SK-N-SH (cell line): ENCODE measurements around the gene FAM227B. TPM values are rescaled to one million over a fixed set of nuclear protein-coding genes. Genes with fewer than 3 reads are reported as not detected.

Experiments used
- CTCF ChIA-PET: fragments of 300-600, 350-600 bp; formaldehyde crosslinking; extraction: SDS; loops from one replicate; lab custom pipeline; 2021; lab: Yijun Ruan, JAX
- POLR2A ChIA-PET: fragments of 350-600 bp; sonication (Branson Sonifier 250); formaldehyde crosslinking; extraction: SDS; loops from one replicate; lab custom pipeline; 2020; ENCODE audit warnings: antibody characterized with exemption, inconsistent platforms; lab: Yijun Ruan, JAX
- DNase-seq: peaks from one replicate; pipeline ENCODE4 v3.0.0; 2012
- H2AFZ ChIP-seq: fragments of 200-600 bp; sonication (generic); 2 replicates; pipeline ENCODE4 v1.8.1; 2016; ENCODE audit warnings: antibody characterized with exemption, mild to moderate bottlenecking, low read depth
- H3F3A ChIP-seq: fragments of 200-600 bp; sonication (generic); replicated peaks from 2 replicates; pipeline ENCODE3; 2016; ENCODE audit warnings: antibody characterized with exemption, mild to moderate bottlenecking; ENCODE audit not compliant: insufficient read depth
- H3K27ac ChIP-seq, 2 experiments: fragments of 200-500 bp in 1 of 2; fragments of 200-600 bp in 1 of 2; sonication (Bioruptor generic) in 1 of 2; sonication (generic), shearing (Covaris generic) in 1 of 2; 2 replicates each; pipeline versions ENCODE4 v1.5.1 to v1.6.1; 2014 to 2016; ENCODE audit warnings: low read depth in 2 of 2, inconsistent platforms in 1 of 2, low read length in 1 of 2, mild to moderate bottlenecking in 1 of 2, mixed read lengths in 1 of 2
- H3K27me3 ChIP-seq: fragments of 200-600 bp; sonication (generic), shearing (Covaris generic); 2 replicates; pipeline ENCODE4 v1.6.1; 2016; ENCODE audit warnings: mixed run types; ENCODE audit not compliant: insufficient read depth
- H3K36me3 ChIP-seq, 2 experiments: fragments of 200-500 bp in 1 of 2; fragments of 200-600 bp in 1 of 2; sonication (Bioruptor generic) in 1 of 2; sonication (generic) in 1 of 2; replicated peaks in 1 of 2; 2 replicates each; pipeline versions ENCODE3 to v1.5.1; 2014 to 2016; ENCODE audit warnings: low read length in 1 of 2, mild to moderate bottlenecking in 1 of 2; ENCODE audit not compliant: insufficient read depth in 2 of 2, control insufficient read depth in 1 of 2
- H3K4me1 ChIP-seq, 2 experiments: fragments of 200-500 bp in 1 of 2; fragments of 200-600 bp in 1 of 2; sonication (Bioruptor generic) in 1 of 2; sonication (generic), shearing (Covaris generic) in 1 of 2; 2 replicates each; pipeline versions ENCODE4 v1.5.1 to v1.6.1; 2014 to 2016; ENCODE audit warnings: low read depth in 1 of 2, low read length in 1 of 2, mixed run types in 1 of 2; ENCODE audit not compliant: insufficient read depth in 2 of 2, control insufficient read depth in 1 of 2
- H3K4me2 ChIP-seq: fragments of 200-600 bp; sonication (generic), shearing (Covaris generic); 2 replicates; pipeline ENCODE4 v1.6.1; 2017; ENCODE audit warnings: mixed run types
- H3K4me3 ChIP-seq, 2 experiments: fragments of 200-500 bp in 1 of 2; fragments of 200-600 bp in 1 of 2; sonication (Bioruptor generic) in 1 of 2; sonication (generic), shearing (Covaris generic) in 1 of 2; 2 replicates each; pipeline versions ENCODE4 v1.5.1 to v1.8.1; 2014 to 2016; ENCODE audit warnings: low read depth in 2 of 2, inconsistent platforms in 1 of 2, low read length in 1 of 2, mild to moderate bottlenecking in 1 of 2, mixed read lengths in 1 of 2, moderate library complexity in 1 of 2
- H3K79me2 ChIP-seq: fragments of 200-600 bp; sonication (generic); 2 replicates; pipeline ENCODE4 v1.8.1; 2017; ENCODE audit warnings: mild to moderate bottlenecking; ENCODE audit not compliant: insufficient read depth
- H3K9ac ChIP-seq: fragments of 200-600 bp; sonication (generic); 2 replicates; pipeline ENCODE4 v1.6.1; 2017; ENCODE audit warnings: mixed run types
- H3K9me2 ChIP-seq: fragments of 200-600 bp; sonication (generic); 2 replicates; pipeline ENCODE4 v1.6.1; 2017; ENCODE audit warnings: mixed run types
- H3K9me3 ChIP-seq: fragments of 200-600 bp; sonication (generic); 2 replicates; pipeline ENCODE4 v1.6.1; 2017; ENCODE audit warnings: mixed run types, mild to moderate bottlenecking, moderate library complexity
- H4K20me1 ChIP-seq: fragments of 200-600 bp; sonication (generic); 2 replicates; pipeline ENCODE4 v1.6.1; 2017; ENCODE audit warnings: mild to moderate bottlenecking, mixed run types; ENCODE audit not compliant: insufficient read depth
- CTCF ChIP-seq: fragments of 200-600 bp; sonication (generic); IDR thresholded peaks from 2 replicates; pipeline ENCODE4 v1.6.1; 2017; ENCODE audit warnings: antibody characterized with exemption, mild to moderate bottlenecking, moderate library complexity
- EP300 ChIP-seq, 2 experiments: IDR thresholded peaks; 2 replicates each; pipeline versions ENCODE4 v1.4.0 to v1.6.1; 2012; ENCODE audit warnings: borderline replicate concordance in 1 of 2, low read depth in 1 of 2, low read length in 1 of 2
- FOXJ3 ChIP-seq: sonication (generic); formaldehyde crosslinking; IDR thresholded peaks from 2 replicates; pipeline ENCODE4 v1.5.1; 2020; ENCODE audit warnings: mild to moderate bottlenecking, missing genetic modification reagents
- GABPA ChIP-seq: IDR thresholded peaks from 2 replicates; pipeline ENCODE4 v1.4.0; 2012; ENCODE audit warnings: low read depth, mild to moderate bottlenecking
- RFX5 ChIP-seq: IDR thresholded peaks from 2 replicates; pipeline ENCODE4 v1.6.1; 2012; ENCODE audit warnings: mild to moderate bottlenecking, improper control_type of control experiment, low read length
- SMC3 ChIP-seq: IDR thresholded peaks from 2 replicates; pipeline ENCODE4 v1.6.1; 2012; ENCODE audit warnings: low read depth, low read length, improper control_type of control experiment
- TCF12 ChIP-seq: IDR thresholded peaks from 2 replicates; pipeline ENCODE4 v1.4.0; 2012
- ZBTB33 ChIP-seq: IDR thresholded peaks from 2 replicates; pipeline ENCODE4 v1.4.0; 2012; ENCODE audit warnings: low read depth, borderline replicate concordance
- WGBS: methylation state at CpG from one replicate; pipeline ENCODE4 v1.1.6; 2017; ENCODE audit warnings: low lambda C conversion rate; 5-methylcytosine and 5-hydroxymethylcytosine counted together
- polyA plus RNA-seq, 3 experiments: library from polyadenylated mRNA; depleted of rRNA; stranded (reverse); fragments of >200 nt; gene quantifications; 2 replicates each; pipeline ENCODE4 v1.2.3, GENCODE V29; 2012

Gene FAM227B
- polyA plus RNA-seq, 1 of the 3 experiments (the other 2 are of a cell fraction): 4.4 TPM

- WGBS: 98% methylated on average over 4 of the region's 4 CpGs
- Histone ChIP-seq H3K4me3 (no peak overlapping the region), H3K36me3 (peaks cover 5 to 6% of the 10 kb centered on the region in 2 experiments), H3K4me1 (peaks cover 0 to 2% of the 10 kb centered on the region in 2 experiments; a peak in 2 of 4 replicates), H3K9me3 (no peaks in the 10 kb centered on the region), H3K27me3 (no peaks in the 10 kb centered on the region), H3K79me2 (no peaks in the 10 kb centered on the region), H3K27ac (no peak overlapping the region), H2AFZ (no peak overlapping the region), H3K9me2 (no peaks in the 10 kb centered on the region), H3K4me2 (no peak overlapping the region), H3F3A (peaks cover 7% of the 10 kb centered on the region), H4K20me1 (no peaks in the 10 kb centered on the region), H3K9ac (no peak overlapping the region)
- POLR2A ChIA-PET: no interaction called here
- DNase-seq: no peak
- CTCF ChIA-PET: no interaction called here
- no peak for TF ChIP-seq TCF12
Measured at GRCh38 chr15:49279521-49280456, 340.8 kb downstream of the FAM227B start.

DNA sequence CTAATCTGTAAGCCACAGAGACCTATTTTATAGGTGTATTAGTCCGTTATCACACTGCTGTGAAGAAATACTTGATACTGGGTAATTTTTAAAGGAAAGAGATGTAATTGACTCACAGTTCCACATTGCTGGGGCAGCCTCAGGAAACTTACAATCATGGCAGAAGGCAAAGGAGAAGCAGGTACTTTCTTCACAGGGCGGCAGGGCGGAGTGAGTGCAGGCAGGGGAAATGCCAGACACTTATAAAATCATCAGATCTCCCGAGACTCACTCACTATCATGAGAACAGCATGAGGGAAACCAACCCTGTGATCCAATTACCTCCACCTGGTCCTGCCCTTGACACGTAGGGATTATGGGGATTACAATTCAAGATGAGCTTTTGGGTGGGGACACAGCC, 341.9 kb downstream of the FAM227B start:
- Histone ChIP-seq H3F3A (peaks cover 7% of the 10 kb centered on the region), H3K4me1 (peaks cover 0 to 11% of the 10 kb centered on the region in 2 experiments; a peak in 2 of 4 replicates), H3K4me3 (no peak overlapping the region), H3K79me2 (no peaks in the 10 kb centered on the region), H3K9me2 (no peaks in the 10 kb centered on the region), H2AFZ (no peak overlapping the region), H3K4me2 (no peak overlapping the region), H3K9me3 (no peaks in the 10 kb centered on the region), H3K9ac (no peak overlapping the region), H3K27ac (no peak overlapping the region), H3K36me3 (peaks cover 6 to 9% of the 10 kb centered on the region in 2 experiments), H3K27me3 (no peaks in the 10 kb centered on the region), H4K20me1 (no peaks in the 10 kb centered on the region)
- WGBS: 94% methylated on average over 5 of the region's 5 CpGs
- ChIA-PET POLR2A (no interaction called here), CTCF (no interaction called here)
- no peak for DNase-seq
- TF ChIP-seq CTCF (no peak), RFX5 (no peak), EP300 (IDR thresholded peaks at IDR 0.05; ENCODE audit: borderline replicate concordance in 1 of 2, low read depth in 1 of 2, low read length in 1 of 2) (no peak), GABPA (no peak), SMC3 (no peak), FOXJ3 (CRISPR knock-in tag) (no peak), ZBTB33 (no peak)

Other genes starting within 250 kb of the FAM227B start
- 0.23 and 0.25 TPM in 2 replicates for gene FGF7, start 197.6 kb downstream of the FAM227B start, polyA plus RNA-seq (2012; rRNA removed)
- gene DTWD1, start 230 bp upstream of the FAM227B start, polyA plus RNA-seq (2012; rRNA removed): 13.9 and 15.3 TPM in 2 replicates